ENCODE results near the gene HTATIP2. TPM values are rescaled to one million over a fixed set of nuclear protein-coding genes. Genes with fewer than 3 reads are reported as not detected.

The HTATIP2 gene
- total and polyA plus RNA-seq, 9 of the 15 experiments (the other 6 are each of a cell fraction or from before 2014, with no cell fraction given), result 48.3 to 90.9 (median 64.4) TPM

GRCh38 chr11:20363500-20364340 is at the start of gene HTATIP2 (continued):
- TF ChIP-seq ZC3H8 (IDR thresholded peaks at IDR 0.05), result no peak
- no peak for TF ChIP-seq BRF2 (IDR thresholded peaks at IDR 0.05; ENCODE audit: borderline replicate concordance, insufficient read depth, insufficient read length)
- peak in 1 of 2 experiments; percentile 43; a peak in 2 of 4 replicates for TF ChIP-seq KDM1A (IDR thresholded peaks at IDR 0.05)
- TF ChIP-seq, protein P1, sequence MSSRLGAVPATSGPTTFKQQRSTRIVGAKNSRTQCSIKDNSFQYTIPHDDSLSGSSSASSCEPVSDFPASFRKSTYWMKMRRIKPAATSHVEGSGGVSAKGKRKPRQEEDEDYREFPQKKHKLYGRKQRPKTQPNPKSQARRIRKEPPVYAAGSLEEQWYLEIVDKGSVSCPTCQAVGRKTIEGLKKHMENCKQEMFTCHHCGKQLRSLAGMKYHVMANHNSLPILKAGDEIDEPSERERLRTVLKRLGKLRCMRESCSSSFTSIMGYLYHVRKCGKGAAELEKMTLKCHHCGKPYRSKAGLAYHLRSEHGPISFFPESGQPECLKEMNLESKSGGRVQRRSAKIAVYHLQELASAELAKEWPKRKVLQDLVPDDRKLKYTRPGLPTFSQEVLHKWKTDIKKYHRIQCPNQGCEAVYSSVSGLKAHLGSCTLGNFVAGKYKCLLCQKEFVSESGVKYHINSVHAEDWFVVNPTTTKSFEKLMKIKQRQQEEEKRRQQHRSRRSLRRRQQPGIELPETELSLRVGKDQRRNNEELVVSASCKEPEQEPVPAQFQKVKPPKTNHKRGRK (tag; IDR thresholded peaks at IDR 0.05), result no peak
- TF ChIP-seq SIRT6 (IDR thresholded peaks at IDR 0.05; ENCODE audit: low read depth, low read length), result no peak
- no peak; the same call in 1 of the 2 replicates for TF ChIP-seq MBD2 (IDR thresholded peaks at IDR 0.05; ENCODE audit: borderline replicate concordance, low read depth)
- TF ChIP-seq MEIS2 (IDR thresholded peaks at IDR 0.05; ENCODE audit: partially characterized antibody), result no peak
- peak; percentile 56; the same call in 1 of the 2 replicates for TF ChIP-seq RAD51 (IDR thresholded peaks at IDR 0.05; ENCODE audit: borderline replicate concordance, low read depth)
- TF ChIP-seq ZNF197 (CRISPR knock-in tag; IDR thresholded peaks at IDR 0.05; ENCODE audit: low read depth), result peak; percentile 56
- TF ChIP-seq ZFX (CRISPR knock-in tag; IDR thresholded peaks at IDR 0.05), result peak; percentile 82
- TF ChIP-seq TAL1 (IDR thresholded peaks at IDR 0.05), result peak; percentile 25; the same call in 1 of the 2 replicates
- TF ChIP-seq NFRKB (IDR thresholded peaks at IDR 0.05; ENCODE audit: low read depth), result 0 out of 2 replicates have a peak, but pooled peaks have one; percentile 63
- TF ChIP-seq NFATC3 (IDR thresholded peaks at IDR 0.05), result no peak
- TF ChIP-seq NR2F6 (CRISPR knock-in tag; IDR thresholded peaks at IDR 0.05), result no peak
- no peak for TF ChIP-seq CC2D1A (IDR thresholded peaks at IDR 0.05)
- 0 out of 2 replicates have a peak, but pooled peaks have one; percentile 43 for TF ChIP-seq KDM2B (CRISPR knock-in tag; IDR thresholded peaks at IDR 0.05)
- no peak for TF ChIP-seq ZNF239 (CRISPR knock-in tag; IDR thresholded peaks at IDR 0.05)
- no peak for TF ChIP-seq ZFPM2 (CRISPR knock-in tag; IDR thresholded peaks at IDR 0.05)
- no peak for TF ChIP-seq SIX5 (IDR thresholded peaks at IDR 0.05; ENCODE audit: borderline replicate concordance in 1 of 2, insufficient read depth in 1 of 2, low read depth in 1 of 2, low read length in 2 of 2)
- no peak for TF ChIP-seq LEF1 (IDR thresholded peaks at IDR 0.05)
- TF ChIP-seq, protein P2, sequence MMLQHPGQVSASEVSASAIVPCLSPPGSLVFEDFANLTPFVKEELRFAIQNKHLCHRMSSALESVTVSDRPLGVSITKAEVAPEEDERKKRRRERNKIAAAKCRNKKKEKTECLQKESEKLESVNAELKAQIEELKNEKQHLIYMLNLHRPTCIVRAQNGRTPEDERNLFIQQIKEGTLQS (IDR thresholded peaks at IDR 0.05), result no peak
- TF ChIP-seq, protein P2 (CRISPR knock-in tag; conservative IDR thresholded peaks at IDR 0.05), result no peak
- TF ChIP-seq CBFA2T2 (conservative IDR thresholded peaks at IDR 0.05), result peak; percentile 55
- TF ChIP-seq TCF3 (CRISPR knock-in tag; IDR thresholded peaks at IDR 0.05), result peak; percentile 58
- TF ChIP-seq ATF2 (CRISPR knock-in tag; IDR thresholded peaks at IDR 0.05), result no peak
- peak; percentile 47 for TF ChIP-seq TAF1 (IDR thresholded peaks at IDR 0.05; ENCODE audit: control insufficient read depth, extremely low read depth, insufficient read depth, low read length, severe bottlenecking)

Measured in K562 (cell line).